Measurements from ENCODE around the gene KHDRBS1. TPM values are rescaled to one million over a fixed set of nuclear protein-coding genes. Genes with fewer than 3 reads are reported as not detected.
A peak's percentile ranks its signal among the peaks of the same experiment; 100 is the strongest.
"Not testable (repeated sequence)": the region's sequence is repeated elsewhere in the genome, so short reads cannot be mapped to it uniquely, and the experiment has no call there.

The KHDRBS1 gene
- total RNA-seq, 6 donors from 2014 or later = 52.4 to 101 (median 91.9) TPM

DNA sequence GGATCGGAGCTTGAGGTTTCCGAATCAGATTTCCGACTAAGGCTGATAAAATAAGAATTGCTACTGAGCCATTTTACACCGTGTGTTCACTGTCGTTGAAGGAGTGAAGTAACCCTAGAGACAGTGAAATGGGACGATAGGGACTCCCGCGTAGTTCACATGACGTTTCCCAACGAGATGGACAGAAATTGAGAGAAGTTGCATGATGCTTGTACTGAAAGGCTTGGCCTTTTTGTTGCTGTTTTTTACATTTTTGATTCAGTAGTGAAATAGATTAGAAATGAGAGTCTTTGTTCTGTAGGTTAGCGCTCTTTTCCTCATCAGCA lies 1.2 kb downstream of the KHDRBS1 start:
- Histone ChIP-seq H3K4me3 (peak overlapping the region; percentile 71 to 100 (median 90)), H3K27me3 (no peaks in the 10 kb centered on the region), H3K27ac (peak overlapping the region; percentile 98 to 100 (median 99)), H3K36me3 (peaks cover 0 to 2% (median 0%) of the 10 kb centered on the region in 4 donors), H3K9me3 (no peaks in the 10 kb centered on the region), H3K4me1 (peaks cover 32 to 51% (median 34%) of the 10 kb centered on the region in 4 donors)
- ATAC-seq (ENCODE audit: low FRiP score in 2 of 2) = no peak
- TF ChIP-seq EP300 (IDR thresholded peaks at IDR 0.05) (no peak), POLR2A (IDR thresholded peaks at IDR 0.05) (no peak), POLR2AphosphoS5 (IDR thresholded peaks at IDR 0.05) (no peak), CTCF (IDR thresholded peaks at IDR 0.05) (no peak)
- WGBS, 2 donors = 1 to 2% methylated on average over 10 to 11 of the region's 11 CpGs
- DNase-seq = no peak

GRCh38 chr1:32020339-32020738 lies 6.7 kb downstream of the KHDRBS1 start:
- Histone ChIP-seq H3K27ac (peak overlapping the region in 2 of 4 donors; percentile 8 to 40), H3K36me3 (peaks cover 0 to 26% (median 2%) of the 10 kb centered on the region in 4 donors)
- peak in 1 of 2 donors; percentile 52 for ATAC-seq (ENCODE audit: low FRiP score in 2 of 2)

DNA sequence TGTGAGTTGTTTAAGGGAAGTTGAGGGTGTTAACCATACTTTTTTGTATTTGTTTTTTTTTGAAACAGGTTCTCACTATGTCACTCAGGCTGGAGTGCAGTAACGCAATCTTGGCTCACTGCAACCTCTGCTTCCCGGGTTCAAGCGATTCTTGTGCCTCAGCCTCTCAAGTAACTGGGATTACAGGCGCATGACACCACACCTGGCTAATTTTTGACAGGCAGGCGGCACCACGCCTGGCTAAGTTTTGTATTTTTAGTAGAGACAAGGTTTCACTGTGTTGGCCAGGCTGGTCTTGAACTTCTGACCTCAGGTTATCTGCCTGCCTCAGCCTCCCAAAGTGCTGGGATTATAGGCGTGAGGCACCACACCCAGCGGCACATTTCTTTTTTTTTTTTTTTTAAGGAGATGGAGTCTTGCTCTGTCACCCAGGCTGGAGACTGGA lies 7.9 kb downstream of the KHDRBS1 start:
- Histone ChIP-seq H3K4me1 (peaks cover 43 to 70% (median 48%) of the 10 kb centered on the region in 4 donors), H3K36me3 (peaks cover 0 to 29% (median 2%) of the 10 kb centered on the region in 4 donors)
- H3K4me3 ChIP-seq; ATAC-seq (ENCODE audit: low FRiP score in 2 of 2); DNase-seq; H3K27ac ChIP-seq; H3K27me3 ChIP-seq; H3K9me3 ChIP-seq: not testable (repeated sequence)
- 78 to 79% methylated on average over 8 of the region's 8 CpGs for WGBS, 2 donors

More at GRCh38 chr1:32020339-32020738, 6.7 kb downstream of the KHDRBS1 start:
- DNase-seq = no peak
- Histone ChIP-seq H3K27me3 (no peaks in the 10 kb centered on the region), H3K9me3 (no peaks in the 10 kb centered on the region), H3K4me1 (peaks cover 51 to 74% (median 55%) of the 10 kb centered on the region in 4 donors), H3K4me3 (no peak overlapping the region)
- TF ChIP-seq CTCF (IDR thresholded peaks at IDR 0.05) (no peak), EP300 (IDR thresholded peaks at IDR 0.05) (no peak), POLR2AphosphoS5 (IDR thresholded peaks at IDR 0.05) (no peak), POLR2A (IDR thresholded peaks at IDR 0.05) (no peak)
- 45 to 62% methylated on average over 6 of the region's 6 CpGs for WGBS, 2 donors

GRCh38 chr1:32023351-32023750 lies 9.7 kb downstream of the KHDRBS1 start:
- DNase-seq (no peak), ATAC-seq (ENCODE audit: low FRiP score in 2 of 2) (no peak)
- Histone ChIP-seq H3K9me3 (no peaks in the 10 kb centered on the region), H3K27me3 (no peaks in the 10 kb centered on the region), H3K36me3 (peaks cover 0 to 29% (median 4%) of the 10 kb centered on the region in 4 donors), H3K4me3 (no peak overlapping the region), H3K27ac (no peak overlapping the region), H3K4me1 (peaks cover 39 to 56% (median 44%) of the 10 kb centered on the region in 4 donors)
- TF ChIP-seq POLR2AphosphoS5 (IDR thresholded peaks at IDR 0.05) = no peak
- no peak for TF ChIP-seq POLR2A (IDR thresholded peaks at IDR 0.05)
- 63 to 74% methylated on average over 3 of the region's 3 CpGs for WGBS, 2 donors

- no peaks in the 10 kb centered on the region for H3K27me3 ChIP-seq
- no peak for ATAC-seq (ENCODE audit: low FRiP score in 2 of 2)
- TF ChIP-seq EP300 (IDR thresholded peaks at IDR 0.05) (no peak), POLR2A (IDR thresholded peaks at IDR 0.05) (no peak), CTCF (IDR thresholded peaks at IDR 0.05) (no peak), POLR2AphosphoS5 (IDR thresholded peaks at IDR 0.05) (no peak)
- peaks cover 21 to 46% (median 28%) of the 10 kb centered on the region in 4 donors for H3K4me1 ChIP-seq
- H3K36me3 ChIP-seq = peaks cover 0 to 34% (median 4%) of the 10 kb centered on the region in 4 donors
- 70 to 76% methylated on average over 6 of the region's 6 CpGs for whole genome bisulfite sequencing, 2 donors
- no peak overlapping the region for H3K27ac ChIP-seq
- no peak overlapping the region for H3K4me3 ChIP-seq
- no peaks in the 10 kb centered on the region for H3K9me3 ChIP-seq
- no peak for DNase-seq
Measured at GRCh38 chr1:32025515-32025914, 11.8 kb downstream of the KHDRBS1 start.

GRCh38 chr1:32028746-32029145 lies 15.1 kb downstream of the KHDRBS1 start:
- Histone ChIP-seq H3K9me3 (no peaks in the 10 kb centered on the region), H3K4me1 (peaks cover 6 to 24% (median 14%) of the 10 kb centered on the region in 4 donors), H3K27ac (no peak overlapping the region), H3K4me3 (no peak overlapping the region), H3K36me3 (peaks cover 8 to 26% (median 12%) of the 10 kb centered on the region in 4 donors), H3K27me3 (no peaks in the 10 kb centered on the region)
- TF ChIP-seq POLR2AphosphoS5 (IDR thresholded peaks at IDR 0.05) = no peak
- no peak for TF ChIP-seq POLR2A (IDR thresholded peaks at IDR 0.05)
- no peak for TF ChIP-seq CTCF (IDR thresholded peaks at IDR 0.05)
- TF ChIP-seq EP300 (IDR thresholded peaks at IDR 0.05) = no peak
- WGBS, 2 donors = 79 to 90% methylated on average over 3 of the region's 3 CpGs
- ATAC-seq (ENCODE audit: low FRiP score in 2 of 2) = no peak
- DNase-seq = no peak
